Measurements from ENCODE around the gene POLD4. TPM values are rescaled to one million over a fixed set of nuclear protein-coding genes. Genes with fewer than 3 reads are reported as not detected.

Gene POLD4
- total and polyA plus RNA-seq, 12 donors: 30.4 to 214 (median 43.5) TPM

DNA sequence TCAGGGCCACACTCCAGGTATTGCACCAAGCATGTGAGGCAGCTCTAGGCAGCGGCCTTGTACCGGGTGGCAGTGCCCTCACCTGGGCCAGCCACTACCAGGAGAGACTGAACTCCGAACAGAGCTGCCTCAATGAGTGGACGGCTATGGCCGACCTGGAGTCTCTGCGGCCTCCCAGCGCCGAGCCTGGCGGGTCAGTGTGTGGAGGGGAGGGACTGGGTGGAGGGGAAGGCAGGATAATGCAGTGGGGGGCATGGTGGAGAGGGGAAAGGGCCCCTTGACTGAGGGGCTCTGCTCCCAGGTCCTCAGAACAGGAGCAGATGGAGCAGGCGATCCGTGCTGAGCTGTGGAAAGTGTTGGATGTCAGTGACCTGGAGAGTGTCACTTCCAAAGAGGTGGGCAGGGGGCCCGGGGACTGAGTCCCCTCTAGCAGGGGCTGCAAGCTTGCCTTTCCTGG, 45.8 kb downstream of the POLD4 start:
- WGBS, 2 donors: 80 to 89% methylated on average over 12 of the region's 12 CpGs
- Histone ChIP-seq H3K27me3 (no peaks in the 10 kb centered on the region), H3K9me3 (no peaks in the 10 kb centered on the region), H3K27ac (no peak overlapping the region), H3K4me1 (peaks cover 6 to 27% (median 19%) of the 10 kb centered on the region in 9 donors), H3K36me3 (peaks cover 0 to 55% (median 9%) of the 10 kb centered on the region in 9 donors), H3K4me3 (no peak overlapping the region)
- intact Hi-C loops (cut with DNase I): no loop called here
- no peak for DNase-seq
- TF ChIP-seq, protein P1, sequence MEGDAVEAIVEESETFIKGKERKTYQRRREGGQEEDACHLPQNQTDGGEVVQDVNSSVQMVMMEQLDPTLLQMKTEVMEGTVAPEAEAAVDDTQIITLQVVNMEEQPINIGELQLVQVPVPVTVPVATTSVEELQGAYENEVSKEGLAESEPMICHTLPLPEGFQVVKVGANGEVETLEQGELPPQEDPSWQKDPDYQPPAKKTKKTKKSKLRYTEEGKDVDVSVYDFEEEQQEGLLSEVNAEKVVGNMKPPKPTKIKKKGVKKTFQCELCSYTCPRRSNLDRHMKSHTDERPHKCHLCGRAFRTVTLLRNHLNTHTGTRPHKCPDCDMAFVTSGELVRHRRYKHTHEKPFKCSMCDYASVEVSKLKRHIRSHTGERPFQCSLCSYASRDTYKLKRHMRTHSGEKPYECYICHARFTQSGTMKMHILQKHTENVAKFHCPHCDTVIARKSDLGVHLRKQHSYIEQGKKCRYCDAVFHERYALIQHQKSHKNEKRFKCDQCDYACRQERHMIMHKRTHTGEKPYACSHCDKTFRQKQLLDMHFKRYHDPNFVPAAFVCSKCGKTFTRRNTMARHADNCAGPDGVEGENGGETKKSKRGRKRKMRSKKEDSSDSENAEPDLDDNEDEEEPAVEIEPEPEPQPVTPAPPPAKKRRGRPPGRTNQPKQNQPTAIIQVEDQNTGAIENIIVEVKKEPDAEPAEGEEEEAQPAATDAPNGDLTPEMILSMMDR (IDR thresholded peaks at IDR 0.05): no peak
- no peak for ATAC-seq

DNA sequence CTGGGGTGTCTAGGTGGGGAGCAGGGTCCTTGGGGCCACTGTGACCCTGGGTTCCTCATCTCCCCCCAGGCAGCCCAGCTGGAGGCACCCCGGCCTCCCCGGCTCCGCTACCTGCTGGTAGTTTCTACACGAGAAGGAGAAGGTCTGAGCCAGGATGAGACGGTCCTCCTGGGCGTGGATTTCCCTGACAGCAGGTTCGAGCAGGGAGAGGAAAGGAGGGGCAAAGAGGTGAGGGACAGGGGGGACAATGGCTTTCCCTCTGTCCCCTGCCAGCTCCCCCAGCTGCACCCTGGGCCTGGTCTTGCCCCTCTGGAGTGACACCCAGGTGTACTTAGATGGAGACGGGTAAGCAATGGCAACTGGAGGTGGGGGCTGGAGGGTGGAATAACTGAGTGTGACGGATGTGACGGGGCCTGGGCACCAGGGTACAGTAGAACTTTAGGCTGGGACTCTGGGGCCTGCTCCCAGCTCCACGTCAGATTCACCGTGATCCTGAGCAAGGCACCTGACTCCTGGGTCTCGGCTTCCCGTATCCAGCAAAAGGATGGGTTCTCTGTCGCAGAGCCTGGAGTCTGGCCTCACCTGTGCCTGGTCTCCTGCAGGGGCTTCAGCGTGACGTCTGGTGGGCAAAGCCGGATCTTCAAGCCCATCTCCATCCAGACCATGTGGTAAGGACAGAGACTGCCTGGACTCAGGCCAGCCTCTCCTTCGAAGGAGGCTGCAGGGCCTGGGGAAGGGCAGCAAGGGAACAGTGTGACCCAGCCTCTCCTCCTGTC, 46.4 kb downstream of the POLD4 start:
- Histone ChIP-seq H3K9me3 (no peaks in the 10 kb centered on the region), H3K4me3 (no peak overlapping the region), H3K27me3 (no peaks in the 10 kb centered on the region), H3K4me1 (peaks cover 10 to 30% (median 25%) of the 10 kb centered on the region in 9 donors), H3K27ac (no peak overlapping the region), H3K36me3 (peaks cover 0 to 55% (median 9%) of the 10 kb centered on the region in 9 donors)
- intact Hi-C loops (cut with DNase I): no loop called here
- ATAC-seq (no peak), DNase-seq (no peak)
- 91 to 94% methylated on average over 19 of the region's 19 CpGs for WGBS, 2 donors
- TF ChIP-seq, protein P1 (IDR thresholded peaks at IDR 0.05): no peak

DNA sequence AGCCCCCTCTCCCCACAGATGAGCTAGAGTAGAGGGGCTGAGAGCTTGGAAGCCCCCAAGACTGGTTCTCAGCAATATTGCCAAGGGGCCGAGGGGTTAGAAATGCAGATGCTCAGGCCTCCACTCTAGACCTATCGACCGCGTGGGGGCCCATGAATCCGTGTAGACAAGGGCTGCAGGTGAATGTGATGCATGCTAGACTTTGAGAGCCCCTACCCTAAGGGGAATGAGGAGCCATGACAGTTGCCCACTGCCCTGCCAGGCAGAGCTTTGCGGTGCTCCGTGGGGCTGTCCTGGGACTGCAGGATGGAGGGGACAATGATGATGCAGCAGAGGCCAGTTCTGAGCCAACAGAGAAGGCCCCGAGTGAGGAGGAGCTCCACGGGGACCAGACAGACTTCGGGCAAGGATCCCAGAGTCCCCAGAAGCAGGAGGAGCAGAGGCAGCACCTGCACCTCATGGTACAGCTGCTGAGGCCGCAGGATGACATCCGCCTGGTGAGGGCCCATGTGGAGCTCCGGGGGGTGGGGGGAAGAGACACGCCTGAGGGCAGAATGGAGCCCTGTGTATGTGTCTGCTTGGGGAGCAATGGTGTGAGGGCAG, 48.7 kb downstream of the POLD4 start:
- no peak for DNase-seq
- 86 to 87% methylated on average over 14 of the region's 14 CpGs for WGBS, 2 donors
- no peak for ATAC-seq
- H3K27me3 ChIP-seq: no peaks in the 10 kb centered on the region
- TF ChIP-seq, protein P1 (IDR thresholded peaks at IDR 0.05): no peak
- H3K27ac ChIP-seq: peak overlapping the region in 4 of 10 donors; percentile 73 to 94 (median 86)
- intact Hi-C loops (cut with DNase I): loop anchor here in 2 of 10 donors (5.0 kb wide), 1 partner anchor 37 kb away; the partner anchor contains the start of gene GRK2 (in 2 of the 2)
- peak overlapping the region in 9 of 10 donors; percentile 82 to 97 (median 91) for H3K4me3 ChIP-seq
- no peaks in the 10 kb centered on the region for H3K9me3 ChIP-seq
- peaks cover 10 to 36% (median 29%) of the 10 kb centered on the region in 9 donors for H3K4me1 ChIP-seq
- peaks cover 0 to 58% (median 6%) of the 10 kb centered on the region in 9 donors for H3K36me3 ChIP-seq

DNA sequence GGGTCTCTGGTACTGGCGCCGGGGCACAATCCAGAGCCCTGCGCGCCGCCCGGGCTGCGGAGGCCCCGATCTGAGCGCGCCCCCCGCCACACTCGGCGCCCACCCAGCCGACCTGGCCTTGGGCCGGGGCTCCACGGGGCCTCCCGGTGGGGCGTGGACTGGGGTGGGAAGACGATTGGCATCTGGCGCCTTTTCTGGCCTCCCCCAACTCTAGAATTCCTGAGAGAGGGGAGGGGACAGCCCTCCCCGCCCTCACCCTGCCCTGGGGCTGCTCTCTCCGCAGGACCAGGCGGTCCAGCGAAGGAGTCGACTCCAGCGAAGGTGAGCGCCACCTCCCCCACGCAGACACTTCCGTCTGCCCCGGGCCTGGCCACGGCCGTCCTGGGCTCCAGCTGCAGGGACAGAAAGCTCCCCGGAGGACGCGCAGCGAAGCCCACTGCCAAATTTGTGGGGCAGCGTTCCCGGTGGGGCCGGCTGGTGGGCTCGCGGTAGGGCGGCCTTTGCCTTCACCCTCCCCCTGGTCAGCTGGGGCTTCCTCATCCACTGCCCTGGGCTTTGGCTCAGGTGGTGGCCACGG, 49.4 kb downstream of the POLD4 start:
- DNase-seq: peak in 1 of 2 donors; percentile 45
- TF ChIP-seq, protein P1 (IDR thresholded peaks at IDR 0.05): no peak
- H3K9me3 ChIP-seq: no peaks in the 10 kb centered on the region
- peaks cover 0 to 58% (median 11%) of the 10 kb centered on the region in 9 donors for H3K36me3 ChIP-seq
- 5 to 6% methylated on average over 40 to 43 of the region's 43 CpGs for WGBS, 2 donors
- peak in 6 of 8 donors; percentile 9 to 39 (median 24) for ATAC-seq
- peak overlapping the region; percentile 29 to 94 (median 83) for H3K27ac ChIP-seq
- intact Hi-C loops (cut with DNase I): loop anchor here in 2 of 10 donors (5.0 kb wide), 1 partner anchor 37 kb away; the partner anchor contains the start of gene GRK2 (in 2 of the 2)
- no peaks in the 10 kb centered on the region for H3K27me3 ChIP-seq
- peak overlapping the region; percentile 82 to 97 (median 92) for H3K4me3 ChIP-seq
- H3K4me1 ChIP-seq: peaks cover 10 to 36% (median 29%) of the 10 kb centered on the region in 9 donors
